Smooth muscle cell (in vitro differentiated cells): ENCODE data around the gene SPATA9. TPM values are rescaled to one million over a fixed set of nuclear protein-coding genes. Genes with fewer than 3 reads are reported as not detected.

ENCODE experiments used
- DNase-seq: peaks from one replicate; lab custom pipeline; 2025; ENCODE audit not compliant: unreplicated experiment; lab: John Stamatoyannopoulos, UW
- H2AFZ ChIP-seq: fragments of 200-600 bp; sonication (generic); 2 replicates; pipeline ENCODE4 v1.6.0; 2016; ENCODE audit warnings: antibody characterized with exemption, low read depth, mild to moderate bottlenecking
- H3F3A ChIP-seq: fragments of 200-600 bp; sonication (generic); 2 replicates; pipeline ENCODE4 v1.6.0; 2017; ENCODE audit warnings: antibody characterized with exemption, low read depth
- H3K27ac ChIP-seq: fragments of 200-600 bp; sonication (generic); 2 replicates; pipeline ENCODE4 v1.5.1; 2016; ENCODE audit warnings: low read depth, mild to moderate bottlenecking
- H3K27me3 ChIP-seq: fragments of 200-600 bp; sonication (generic); 2 replicates; pipeline ENCODE4 v1.6.1; 2016; ENCODE audit warnings: low read depth, mild to moderate bottlenecking
- H3K36me3 ChIP-seq: fragments of 200-600 bp; sonication (generic); 2 replicates; pipeline ENCODE4 v1.5.1; 2016; ENCODE audit warnings: low read depth
- H3K4me1 ChIP-seq: fragments of 200-600 bp; sonication (generic); 2 replicates; pipeline ENCODE4 v1.5.1; 2016; ENCODE audit warnings: low read depth
- H3K4me2 ChIP-seq: fragments of 200-600 bp; sonication (generic); 2 replicates; pipeline ENCODE4 v1.6.0; 2016; ENCODE audit warnings: mild to moderate bottlenecking
- H3K4me3 ChIP-seq: fragments of 200-600 bp; sonication (generic); 2 replicates; pipeline ENCODE4 v1.5.1; 2016; ENCODE audit warnings: mild to moderate bottlenecking
- H3K79me2 ChIP-seq: fragments of 200-600 bp; sonication (generic); 2 replicates; pipeline ENCODE4 v1.6.0; 2016; ENCODE audit warnings: low read depth, mild to moderate bottlenecking
- H3K9ac ChIP-seq: fragments of 200-600 bp; sonication (generic); 2 replicates; pipeline ENCODE4 v1.6.0; 2016; ENCODE audit warnings: low read depth
- H3K9me3 ChIP-seq: fragments of 200-600 bp; sonication (generic); replicated peaks from 2 replicates; pipeline ENCODE4 v1.5.1; 2016; ENCODE audit warnings: low read depth
- H4K20me1 ChIP-seq: fragments of 200-600 bp; sonication (generic); 2 replicates; pipeline ENCODE4 v1.6.0; 2016; ENCODE audit warnings: low read depth
- CTCF ChIP-seq: fragments of 200-600 bp; sonication (generic); IDR thresholded peaks from 2 replicates; pipeline ENCODE4 v1.5.1; 2017; ENCODE audit warnings: borderline replicate concordance, mild to moderate bottlenecking, antibody characterized with exemption; ENCODE audit not compliant: insufficient read depth, poor library complexity, severe bottlenecking
- WGBS: methylation state at CpG from one replicate; pipeline ENCODE4 v1.1.7; 2016; ENCODE audit warnings: low lambda C conversion rate; 5-methylcytosine and 5-hydroxymethylcytosine counted together
- polyA plus RNA-seq: library from polyadenylated mRNA; unstranded; fragments of >200 nt; fragmentation: Nextera tagmentation; extraction: Ambion mirVana; gene quantifications from 2 replicates; pipeline ENCODE4 v1.2.1, GENCODE V29; 2016
- total RNA-seq: library from RNA; depleted of rRNA; stranded (reverse); fragments of >200 nt; gene quantifications from 2 replicates; pipeline ENCODE4 v1.2.3, GENCODE V29; 2014

Gene SPATA9
- total and polyA plus RNA-seq, 2 experiments from 2014 or later, result not detected

DNA sequence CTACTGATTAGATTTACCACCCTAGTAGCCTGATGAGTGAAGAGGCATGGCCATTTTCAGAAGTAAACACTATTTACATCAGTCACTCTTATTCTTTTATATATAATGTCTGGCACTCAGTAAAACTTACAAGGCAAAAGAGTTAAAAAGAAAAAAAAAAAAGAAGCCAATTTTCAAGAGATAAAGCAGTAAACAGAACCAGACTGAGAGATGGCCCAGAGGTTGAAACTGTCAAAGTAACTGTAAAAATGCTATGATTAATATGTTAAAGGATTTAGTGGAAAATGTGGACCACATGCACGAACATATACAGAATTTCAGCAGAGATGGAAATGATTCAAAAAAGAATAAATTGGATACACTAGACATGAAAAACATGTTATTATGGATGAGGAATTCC is 69.3 kb downstream of the SPATA9 start:
- H3K4me3 ChIP-seq, result no peak overlapping the region
- 98% methylated on average over 1 of the region's 1 CpG for WGBS
- no peak for TF ChIP-seq CTCF
- no peak overlapping the region for H3K27ac ChIP-seq
- no peaks in the 10 kb centered on the region for H3K27me3 ChIP-seq
- H3K79me2 ChIP-seq, result no peaks in the 10 kb centered on the region
- H4K20me1 ChIP-seq, result no peaks in the 10 kb centered on the region
- H2AFZ ChIP-seq, result no peak overlapping the region
- no peak overlapping the region for H3K4me2 ChIP-seq
- H3F3A ChIP-seq, result no peaks in the 10 kb centered on the region
- DNase-seq, result no peak
- peaks cover 4% of the 10 kb centered on the region for H3K4me1 ChIP-seq
- H3K9ac ChIP-seq, result no peak overlapping the region
- H3K36me3 ChIP-seq, result no peaks in the 10 kb centered on the region
- H3K9me3 ChIP-seq, result no peaks in the 10 kb centered on the region

DNA sequence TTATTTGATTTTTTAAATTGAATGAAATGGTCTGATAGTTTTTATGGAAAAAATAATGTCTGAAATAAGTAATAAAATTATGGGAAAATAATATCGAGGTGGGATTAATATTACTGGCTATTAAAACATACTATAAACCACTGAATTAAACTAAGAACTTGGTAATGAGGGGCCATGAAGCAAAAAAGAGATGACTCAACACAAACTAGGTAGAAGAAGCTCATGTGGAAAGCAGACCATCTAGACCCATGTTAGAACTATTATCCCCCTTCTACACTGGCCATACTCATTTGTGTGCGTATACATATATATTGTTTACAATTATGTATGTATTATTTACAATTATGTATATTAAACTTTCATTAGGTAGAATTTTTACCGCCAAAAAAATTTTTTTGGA is 71.4 kb downstream of the SPATA9 start:
- no peak overlapping the region for H3K9ac ChIP-seq
- no peak for DNase-seq
- H3K4me3 ChIP-seq, result no peak overlapping the region
- H3K4me2 ChIP-seq, result no peak overlapping the region
- H2AFZ ChIP-seq, result no peak overlapping the region
- no peaks in the 10 kb centered on the region for H3K9me3 ChIP-seq
- H3K79me2 ChIP-seq, result no peaks in the 10 kb centered on the region
- H3K27me3 ChIP-seq, result no peaks in the 10 kb centered on the region
- no peaks in the 10 kb centered on the region for H3F3A ChIP-seq
- H4K20me1 ChIP-seq, result no peaks in the 10 kb centered on the region
- H3K4me1 ChIP-seq, result no peaks in the 10 kb centered on the region
- 94% methylated on average over 3 of the region's 3 CpGs for WGBS
- H3K36me3 ChIP-seq, result no peaks in the 10 kb centered on the region
- H3K27ac ChIP-seq, result no peak overlapping the region
- no peak for TF ChIP-seq CTCF

DNA sequence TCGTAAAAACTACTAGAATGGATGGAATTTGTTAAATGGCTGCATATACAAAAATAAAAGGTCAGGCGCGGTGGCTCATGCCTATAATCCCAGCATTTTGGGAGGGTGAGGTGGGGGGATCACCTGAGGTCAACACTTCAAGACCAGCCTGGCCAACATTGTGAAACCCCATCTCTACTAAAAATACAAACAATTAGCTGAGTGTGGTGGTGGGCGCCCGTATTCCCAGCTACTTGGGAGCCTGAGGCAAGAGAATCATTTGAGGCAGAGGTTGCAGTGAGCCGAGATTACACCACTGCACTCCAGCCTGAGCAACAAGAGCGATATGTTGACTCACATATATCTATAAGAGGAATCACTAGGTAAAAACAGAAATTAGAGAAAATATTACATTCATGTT is 72.2 kb downstream of the SPATA9 start:
- Histone ChIP-seq H3K4me3 (no peak overlapping the region), H3K4me2 (no peak overlapping the region)
- WGBS, result 87% methylated on average over 7 of the region's 7 CpGs

More for the DNA sequence above, 72.2 kb downstream of the SPATA9 start:
- H4K20me1 ChIP-seq, result no peaks in the 10 kb centered on the region
- no peak overlapping the region for H3K9ac ChIP-seq
- H3K27ac ChIP-seq, result no peak overlapping the region
- H3K9me3 ChIP-seq, result no peaks in the 10 kb centered on the region
- no peaks in the 10 kb centered on the region for H3K27me3 ChIP-seq
- no peak for DNase-seq
- no peaks in the 10 kb centered on the region for H3F3A ChIP-seq
- TF ChIP-seq CTCF, result no peak
- no peaks in the 10 kb centered on the region for H3K79me2 ChIP-seq
- no peaks in the 10 kb centered on the region for H3K36me3 ChIP-seq
- no peak overlapping the region for H2AFZ ChIP-seq
- no peaks in the 10 kb centered on the region for H3K4me1 ChIP-seq
